Activated B cell treated with CpG ODN at 0.5 μM for 24 hours (primary cell): ENCODE results near the gene TMEM235. TPM values are rescaled to one million over a fixed set of nuclear protein-coding genes. Genes with fewer than 3 reads are reported as not detected.

ENCODE experiments used
- ATAC-seq: fragments of 200-7000 bp; cut with Tn5 transposase; one replicate; pipeline ENCODE4 v1.10.0; 2021; ENCODE audit warnings: low read depth, mild to moderate bottlenecking, moderate library complexity
- CTCF ChIA-PET: fragments of 350-600 bp; sonication (Branson Sonifier 250); formaldehyde crosslinking; loops from one replicate; lab custom pipeline; 2021; ENCODE audit warnings: antibody characterized with exemption; lab: Charles Lee
- POLR2A ChIA-PET: fragments of 350-600 bp; sonication (Branson Sonifier 250); formaldehyde crosslinking; loops from one replicate; lab custom pipeline; 2021; ENCODE audit warnings: antibody characterized with exemption; lab: Charles Lee
- DNase-seq: peaks from one replicate; pipeline ENCODE4 v3.0.0; 2022
- H3K27ac Mint-ChIP-seq: one replicate; pipeline ENCODE4 v1.8.0; 2020; ENCODE audit warnings: mixed read lengths
- H3K27me3 Mint-ChIP-seq: one replicate; pipeline ENCODE4 v1.8.0; 2021; ENCODE audit warnings: mixed read lengths
- H3K36me3 Mint-ChIP-seq: one replicate; pipeline ENCODE4 v1.8.0; 2021; ENCODE audit warnings: low read depth, mixed read lengths
- H3K4me1 Mint-ChIP-seq: one replicate; pipeline ENCODE4 v1.8.0; 2021; ENCODE audit warnings: mixed read lengths
- H3K4me3 Mint-ChIP-seq: one replicate; pipeline ENCODE4 v1.8.0; 2020; ENCODE audit warnings: mild to moderate bottlenecking, mixed read lengths
- H3K9me3 Mint-ChIP-seq: one replicate; pipeline ENCODE4 v1.8.0; 2020; ENCODE audit warnings: mixed read lengths
- CTCF ChIP-seq: fragments of 200-600 bp; IDR thresholded peaks from one replicate; pipeline ENCODE4 v1.8.0; 2022; ENCODE audit warnings: antibody characterized with exemption, mild to moderate bottlenecking
- intact Hi-C: fragments of 100-400 bp; cut with micrococcal nuclease; formaldehyde crosslinking; loops from one replicate; pipeline ENCODE4 v1.15.1; 2024
- total RNA-seq: library from RNA; stranded (reverse); gene quantifications from 2 replicates; pipeline ENCODE4 v1.2.3, GENCODE V29; 2022

The TMEM235 gene
- total RNA-seq, 1 donor from 2014 or later: not detected

DNA sequence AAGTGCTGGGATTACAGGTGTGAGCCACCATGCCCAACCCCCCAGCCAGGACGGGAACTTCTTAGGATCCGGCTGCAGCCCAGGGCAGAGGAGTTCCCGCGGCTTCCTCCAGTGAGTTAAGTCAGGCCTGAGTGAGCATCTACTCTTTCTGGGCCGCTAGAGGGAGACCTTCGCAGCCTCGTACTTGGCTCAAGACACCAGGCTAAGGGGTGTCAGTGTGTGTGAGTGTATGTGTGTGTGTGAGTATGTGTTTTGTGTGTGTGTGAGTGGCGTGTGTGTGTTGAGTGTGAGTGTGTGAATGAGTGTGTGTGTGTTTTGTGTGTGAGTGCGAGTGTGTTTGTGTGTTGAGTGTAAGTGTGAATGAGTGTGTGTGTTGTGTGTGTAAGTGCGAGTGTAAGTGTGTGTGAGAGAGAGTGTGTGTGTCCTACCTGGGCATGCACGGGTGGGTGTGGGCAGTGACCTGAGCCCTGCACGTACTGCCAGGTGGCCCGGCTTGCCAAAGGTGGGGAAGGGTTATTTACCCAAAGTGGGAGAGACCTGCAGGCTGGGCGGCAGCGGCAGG, 58.5 kb downstream of the TMEM235 start:
- DNase-seq: peak; percentile 61
- Mint-ChIP-seq H3K27me3 (no peaks in the 10 kb centered on the region), H3K4me1 (peaks cover 3% of the 10 kb centered on the region), H3K27ac (no peak overlapping the region), H3K36me3 (no peaks in the 10 kb centered on the region), H3K4me3 (no peak overlapping the region), H3K9me3 (no peaks in the 10 kb centered on the region)
- POLR2A ChIA-PET: interaction anchor here (0.7 to 1.6 kb wide), 5 partner anchors 21 to 132 kb away, joined by 3 to 7 read pairs (median 4); no protein-coding TSS in a partner anchor
- CTCF ChIA-PET: interaction anchor here (0.9 to 4.4 kb wide), 9 partner anchors 27 to 205 kb away, joined by 3 to 41 read pairs (median 4); no protein-coding TSS in a partner anchor
- peak; percentile 99 for ATAC-seq
- intact Hi-C loops: loop anchor here (1.0 to 5.0 kb wide), 6 partner anchors 14 to 132 kb away; partner anchors contain the start of gene SOCS3
- TF ChIP-seq CTCF: no peak

Other genes with a start within 250 kb of the TMEM235 start
- 746 and 896 TPM in 2 replicates for gene TMC6, start 102.9 kb upstream of the TMEM235 start, total RNA-seq
- 166 and 181 TPM in 2 replicates for gene TMC8, start 100.9 kb upstream of the TMEM235 start, total RNA-seq
- 5.2 and 7.1 TPM in 2 replicates for gene C17orf99, start 85.2 kb upstream of the TMEM235 start, total RNA-seq
- gene SYNGR2, start 63.0 kb upstream of the TMEM235 start, total RNA-seq: 636 and 647 TPM in 2 replicates
- 3.8 TPM in 2 replicates for gene TK1, start 44.6 kb upstream of the TMEM235 start, total RNA-seq
- gene AFMID, start 44.3 kb upstream of the TMEM235 start, total RNA-seq: 11.2 and 15.4 TPM in 2 replicates
- 0.81 and 1.0 TPM in 2 replicates for gene BIRC5, start 17.4 kb upstream of the TMEM235 start, total RNA-seq
- gene SOCS3, start 128.4 kb downstream of the TMEM235 start, total RNA-seq: 79.9 and 80.9 TPM in 2 replicates
- gene PGS1, start 147.0 kb downstream of the TMEM235 start, total RNA-seq: 55.2 and 76.1 TPM in 2 replicates